ENCODE results near the gene ZNF837.
A peak's percentile ranks its signal among the peaks of the same experiment; 100 is the strongest.
"Not testable (repeated sequence)": the region's sequence is repeated elsewhere in the genome, so short reads cannot be mapped to it uniquely, and the experiment has no call there.

ZNF837 gene

GRCh38 chr19:58395979-58396627 is 15.3 kb upstream of the ZNF837 start:
- DNase-seq = no peak

GRCh38 chr19:58395220-58395978 is 14.6 kb upstream of the ZNF837 start, which contains the start of gene RNF225:
RNF225 (plus strand) TSS chr19:58395656; CDS start chr19:58396090, 434 bp downstream.
- DNase-seq = no peak

- no peak for DNase-seq
These were observed 14.0 kb upstream of the ZNF837 start for GRCh38 chr19:58394821-58395219.

GRCh38 chr19:58393725-58394033 is 12.8 kb upstream of the ZNF837 start:
- no peak for DNase-seq

- no peak for DNase-seq
These were observed 12.3 kb upstream of the ZNF837 start for GRCh38 chr19:58392945-58393724.

GRCh38 chr19:58388175-58388526 is 7.3 kb upstream of the ZNF837 start:
- DNase-seq = no peak

- DNase-seq = no peak
These were observed 6.7 kb upstream of the ZNF837 start for GRCh38 chr19:58387338-58388174.

GRCh38 chr19:58386576-58387337 is 5.9 kb upstream of the ZNF837 start, which contains the start of gene RPS5:
RPS5 (plus strand) TSS chr19:58387269; CDS start chr19:58388138, 869 bp downstream.
- DNase-seq = peak; percentile 96

GRCh38 chr19:58385891-58386575 is 5.2 kb upstream of the ZNF837 start:
- no peak for DNase-seq

- no peak for DNase-seq
These were observed 4.6 kb upstream of the ZNF837 start for GRCh38 chr19:58385313-58385890.

GRCh38 chr19:58382997-58383603 is 2.3 kb upstream of the ZNF837 start:
- DNase-seq = no peak

GRCh38 chr19:58381460-58382212 is 806 bp upstream of the ZNF837 start:
- DNase-seq = no peak

- DNase-seq = no peak
These were observed 681 bp downstream of the ZNF837 start for GRCh38 chr19:58380037-58380661.

- no peak for DNase-seq
These were observed 1.6 kb downstream of the ZNF837 start for GRCh38 chr19:58379246-58379645.

GRCh38 chr19:58376724-58377123 is 4.1 kb downstream of the ZNF837 start:
- not testable (repeated sequence) for DNase-seq

- no peak for DNase-seq
These were observed 6.6 kb downstream of the ZNF837 start for GRCh38 chr19:58374200-58374599.

- no peak for DNase-seq
These were observed 8.3 kb downstream of the ZNF837 start for GRCh38 chr19:58372311-58373133.

Data from DMS79 (cell line).